GM21515 (cell line): ENCODE data around the gene CDO1.
"Not testable (repeated sequence)": the region's sequence is repeated elsewhere in the genome, so short reads cannot be mapped to it uniquely, and the experiment has no call there.

Source experiments
- ATAC-seq: cut with Tn5 transposase; IDR thresholded peaks from one replicate; pipeline ENCODE4 v1.9.1; 2021; ENCODE audit not compliant: unreplicated experiment

The CDO1 gene

GRCh38 chr5:115831163-115831768 lies 14.8 kb upstream of the CDO1 start:
- ATAC-seq: peak; percentile 81

- ATAC-seq: no peak
Measured at GRCh38 chr5:115829913-115830312, 13.5 kb upstream of the CDO1 start.

GRCh38 chr5:115825948-115826347 lies 9.5 kb upstream of the CDO1 start:
- ATAC-seq: no peak

GRCh38 chr5:115824983-115825382 lies 8.5 kb upstream of the CDO1 start:
- ATAC-seq: not testable (repeated sequence)

GRCh38 chr5:115820846-115821245 lies 4.4 kb upstream of the CDO1 start:
- ATAC-seq: no peak

- no peak for ATAC-seq
Measured at GRCh38 chr5:115818821-115819220, 2.4 kb upstream of the CDO1 start.

GRCh38 chr5:115817386-115817785 lies 927 bp upstream of the CDO1 start:
- ATAC-seq: no peak

- no peak for ATAC-seq
Measured at GRCh38 chr5:115815693-115816225, 700 bp downstream of the CDO1 start.

- ATAC-seq: no peak
Measured at GRCh38 chr5:115815006-115815692, 1.3 kb downstream of the CDO1 start.

- no peak for ATAC-seq
Measured at GRCh38 chr5:115813719-115814118, 2.7 kb downstream of the CDO1 start.

- ATAC-seq: no peak
Measured at GRCh38 chr5:115812372-115812771, 4.1 kb downstream of the CDO1 start.

GRCh38 chr5:115811406-115811805 lies 5.1 kb downstream of the CDO1 start:
- no peak for ATAC-seq

- no peak for ATAC-seq
Measured at GRCh38 chr5:115810761-115811160, 5.7 kb downstream of the CDO1 start.

- ATAC-seq: no peak
Measured at GRCh38 chr5:115809946-115810345, 6.5 kb downstream of the CDO1 start.

GRCh38 chr5:115808066-115808465 lies 8.4 kb downstream of the CDO1 start:
- ATAC-seq: not testable (repeated sequence)

GRCh38 chr5:115807654-115808052 lies 8.8 kb downstream of the CDO1 start:
- ATAC-seq: no peak

- ATAC-seq: no peak
Measured at GRCh38 chr5:115806986-115807653, 9.3 kb downstream of the CDO1 start.

- ATAC-seq: no peak
Measured at GRCh38 chr5:115801984-115802383, 14.5 kb downstream of the CDO1 start.

- no peak for ATAC-seq
Measured at GRCh38 chr5:115801152-115801551, 15.3 kb downstream of the CDO1 start.

- no peak for ATAC-seq
Measured at GRCh38 chr5:115800108-115800507, 16.4 kb downstream of the CDO1 start.

GRCh38 chr5:115798252-115798651 lies 18.2 kb downstream of the CDO1 start:
- no peak for ATAC-seq

GRCh38 chr5:115796656-115797055 lies 19.8 kb downstream of the CDO1 start:
- no peak for ATAC-seq
